A673 (cell line): ENCODE measurements around the gene TTC33. TPM values are rescaled to one million over a fixed set of nuclear protein-coding genes. Genes with fewer than 3 reads are reported as not detected.

Experiments used
- BruUV-seq: library from RNA; stranded (reverse); fragments of 400-500 nt; replicated peaks from 2 replicates; lab custom pipeline; 2021; lab: Mats Ljungman, UMichigan
- CTCF ChIA-PET: fragments of 300-600 bp; sonication (Branson Sonifier 250); formaldehyde crosslinking; loops from one replicate; lab custom pipeline; 2022; ENCODE audit warnings: antibody characterized with exemption; lab: Charles Lee
- POLR2A ChIA-PET: fragments of 300-600 bp; sonication (Branson Sonifier 250); formaldehyde crosslinking; loops from one replicate; lab custom pipeline; 2022; ENCODE audit warnings: antibody characterized with exemption; ENCODE audit not compliant: low non-redundant PET; lab: Charles Lee
- DNase-seq: peaks from one replicate; pipeline ENCODE4 v3.0.0-alpha.2; 2015; ENCODE audit warnings: low spot score
- H3K27ac ChIP-seq: fragments of 200-600 bp; sonication (generic); 2 replicates; pipeline ENCODE4 v1.5.1; 2016; ENCODE audit warnings: mixed run types, low read depth, mild to moderate bottlenecking, mixed read lengths, antibody characterized with exemption, low read length; ENCODE audit not compliant: poor library complexity, severe bottlenecking
- H3K27me3 ChIP-seq: fragments of 200-600 bp; sonication (generic); replicated peaks from 2 replicates; pipeline ENCODE4 v1.6.1; 2017; ENCODE audit warnings: mixed run types, low read depth, mild to moderate bottlenecking, mixed read lengths, antibody characterized with exemption, low read length; ENCODE audit not compliant: insufficient read depth, poor library complexity
- H3K36me3 ChIP-seq: fragments of 200-600 bp; sonication (generic); 2 replicates; pipeline ENCODE4 v1.6.1; 2016; ENCODE audit warnings: mixed run types, mild to moderate bottlenecking, mixed read lengths, antibody characterized with exemption, low read length; ENCODE audit not compliant: insufficient read depth, poor library complexity, severe bottlenecking
- H3K4me1 ChIP-seq: fragments of 200-600 bp; sonication (generic); 2 replicates; pipeline ENCODE4 v1.6.1; 2017; ENCODE audit warnings: mixed run types, mild to moderate bottlenecking, mixed read lengths, antibody characterized with exemption, low read length; ENCODE audit not compliant: insufficient read depth, poor library complexity, severe bottlenecking
- H3K4me3 ChIP-seq: fragments of 200-600 bp; sonication (generic); 2 replicates; pipeline ENCODE4 v1.5.1; 2016; ENCODE audit warnings: low read depth, mixed run types, mild to moderate bottlenecking, mixed read lengths, low read length; ENCODE audit not compliant: poor library complexity, severe bottlenecking
- H3K9me3 ChIP-seq: fragments of 200-600 bp; sonication (generic); 2 replicates; pipeline ENCODE4 v1.6.1; 2016; ENCODE audit warnings: mixed run types, low read depth, mild to moderate bottlenecking, mixed read lengths, antibody characterized with exemption, low read length; ENCODE audit not compliant: poor library complexity, severe bottlenecking
- CTCF ChIP-seq: fragments of 300-800, 200-600 bp; sonication (generic); conservative IDR thresholded peaks from 2 replicates; pipeline ENCODE4 v1.5.1; 2017; ENCODE audit warnings: low read depth, mild to moderate bottlenecking, antibody characterized with exemption, low read length, moderate library complexity, mixed read lengths
- EZH2 ChIP-seq: fragments of 200-600 bp; sonication (generic); IDR thresholded peaks from 2 replicates; pipeline ENCODE4 v1.6.1; 2017; ENCODE audit warnings: borderline replicate concordance, low read depth, mild to moderate bottlenecking, mixed read lengths, antibody characterized with exemption, low read length; ENCODE audit not compliant: poor library complexity, severe bottlenecking
- intact Hi-C: fragments of 100-400 bp; cut with micrococcal nuclease; formaldehyde crosslinking; loops from one replicate; pipeline ENCODE4 v1.10.0; 2022; ENCODE audit not compliant: unreplicated experiment
- total RNA-seq: library from RNA; stranded (reverse); gene quantifications from 2 replicates; pipeline ENCODE4 v1.2.3, GENCODE V29; 2021

TTC33 gene
- total RNA-seq, 1 experiment from 2014 or later = 17.0 TPM

DNA sequence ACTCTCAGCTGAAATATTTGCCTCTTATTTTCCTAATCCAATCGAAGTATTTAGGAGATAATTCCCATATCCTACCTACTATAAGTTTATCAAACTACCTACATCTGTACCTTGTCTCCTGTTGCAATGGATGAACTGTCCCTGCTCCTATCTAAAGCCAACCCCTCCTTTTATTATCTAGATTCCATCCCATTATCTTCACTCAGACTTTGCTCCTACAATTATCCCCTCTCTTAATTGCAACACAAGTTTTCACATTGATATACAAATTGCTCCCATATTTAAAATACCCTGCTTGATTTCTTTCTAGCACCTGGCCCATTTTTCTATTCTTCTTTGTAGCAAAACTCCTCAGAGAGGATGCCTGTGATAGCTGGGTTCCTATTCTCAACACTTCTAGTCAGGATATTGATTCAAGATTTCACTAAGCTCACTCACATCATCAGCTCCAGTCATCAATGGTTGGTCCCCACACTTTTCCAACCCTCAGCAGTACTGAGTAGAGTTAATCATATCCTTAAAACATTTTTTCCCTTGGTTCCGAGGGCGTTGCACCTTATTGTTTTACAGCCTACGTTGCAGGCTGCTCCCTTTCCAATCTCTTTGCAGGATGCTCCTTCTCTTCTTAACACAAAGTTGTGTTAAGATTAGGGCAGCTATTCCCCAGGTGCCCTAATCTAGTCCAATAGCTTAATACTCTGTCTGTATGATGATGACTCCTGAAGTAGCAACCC lies 253.9 kb downstream of the TTC33 start:
- Histone ChIP-seq H3K27ac (no peak overlapping the region), H3K27me3 (no peaks in the 10 kb centered on the region), H3K36me3 (no peaks in the 10 kb centered on the region), H3K4me1 (peaks cover 3% of the 10 kb centered on the region), H3K4me3 (no peak overlapping the region), H3K9me3 (no peaks in the 10 kb centered on the region)
- TF ChIP-seq CTCF (no peak), EZH2 (no peak)
- intact Hi-C loops = no loop called here
- no peak for DNase-seq
- POLR2A ChIA-PET = no interaction called here
- CTCF ChIA-PET = no interaction called here
- BruUV-seq = no TSS peak

- no TSS peak for BruUV-seq
- no peak for TF ChIP-seq CTCF
- TF ChIP-seq EZH2 = no peak
- H3K27me3 ChIP-seq = no peaks in the 10 kb centered on the region
- H3K4me1 ChIP-seq = peaks cover 3% of the 10 kb centered on the region
- H3K27ac ChIP-seq = no peak overlapping the region
- no peak for DNase-seq
- ChIA-PET CTCF (no interaction called here), POLR2A (no interaction called here)
- intact Hi-C loops = no loop called here
- H3K36me3 ChIP-seq = no peaks in the 10 kb centered on the region
- no peak overlapping the region for H3K4me3 ChIP-seq
- no peaks in the 10 kb centered on the region for H3K9me3 ChIP-seq
Observed at GRCh38 chr5:40499518-40500273, 256.1 kb downstream of the TTC33 start.

DNA sequence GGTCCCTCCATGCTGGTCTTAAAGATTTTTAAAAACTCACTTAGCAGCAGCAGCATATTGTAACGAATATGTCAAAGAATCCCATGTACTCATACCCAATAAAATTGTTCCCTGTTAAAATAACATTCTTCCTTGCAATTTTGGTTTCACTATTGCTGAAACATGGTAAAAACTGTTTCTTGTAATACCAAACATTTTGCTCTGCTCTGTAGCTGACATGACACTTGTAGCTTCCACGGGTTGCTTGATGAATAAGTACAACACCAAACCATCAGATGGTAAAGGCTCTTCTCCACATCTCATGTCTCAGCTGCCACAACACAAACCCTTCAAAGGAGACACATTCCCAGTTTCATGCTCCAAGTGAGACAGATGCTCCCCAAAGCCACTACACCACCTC lies 256.8 kb downstream of the TTC33 start:
- intact Hi-C loops = no loop called here
- Histone ChIP-seq H3K36me3 (no peaks in the 10 kb centered on the region), H3K4me1 (peaks cover 3% of the 10 kb centered on the region), H3K9me3 (no peaks in the 10 kb centered on the region), H3K4me3 (no peak overlapping the region), H3K27me3 (no peaks in the 10 kb centered on the region), H3K27ac (no peak overlapping the region)
- DNase-seq = no peak
- CTCF ChIA-PET = no interaction called here
- no TSS peak for BruUV-seq
- no peak for TF ChIP-seq EZH2
- TF ChIP-seq CTCF = no peak
- POLR2A ChIA-PET = no interaction called here
